Esophagus (tissue), 2 donors: ENCODE results near the gene RFPL2. TPM values are rescaled to one million over a fixed set of nuclear protein-coding genes. Genes with fewer than 3 reads are reported as not detected.

Source experiments
- H3K27ac ChIP-seq, 2 donors: one replicate each; pipeline ENCODE4 v1.5.1; 2013; ENCODE audit warnings: low read depth in 2 of 2, mild to moderate bottlenecking in 2 of 2, inconsistent platforms in 1 of 2, low read length in 1 of 2, moderate library complexity in 1 of 2
- H3K27me3 ChIP-seq, 2 donors: one replicate each; pipeline ENCODE4 v1.6.1; 2013; ENCODE audit warnings: low read length in 2 of 2, control low read depth in 1 of 2, mild to moderate bottlenecking in 1 of 2; ENCODE audit not compliant: insufficient read depth in 2 of 2, control insufficient read depth in 1 of 2
- H3K36me3 ChIP-seq, 2 donors: one replicate each; pipeline ENCODE4 v1.6.1; 2013; ENCODE audit warnings: low read length in 1 of 2; ENCODE audit not compliant: control insufficient read depth in 2 of 2, insufficient read depth in 2 of 2
- H3K4me1 ChIP-seq, 2 donors: one replicate each; pipeline ENCODE4 v1.6.1; 2013; ENCODE audit warnings: low read length in 1 of 2; ENCODE audit not compliant: control insufficient read depth in 2 of 2, insufficient read depth in 2 of 2
- H3K4me3 ChIP-seq, 2 donors: one replicate each; pipeline ENCODE4 v1.5.1; 2013; ENCODE audit warnings: low read length in 2 of 2, mild to moderate bottlenecking in 2 of 2, low read depth in 1 of 2, moderate library complexity in 1 of 2
- H3K9me3 ChIP-seq, 2 donors: one replicate each; pipeline ENCODE4 v1.6.1; 2013; ENCODE audit warnings: mild to moderate bottlenecking in 2 of 2, low read depth in 1 of 2, low read length in 1 of 2, moderate library complexity in 1 of 2; ENCODE audit not compliant: control insufficient read depth in 2 of 2, insufficient read depth in 1 of 2
- WGBS, 2 donors: extraction: QIAGEN DNeasy Blood & Tissue Kit; methylation state at CpG; one replicate each; pipeline ENCODE4 v1.1.7; 2013; 5-methylcytosine and 5-hydroxymethylcytosine counted together
- polyA plus RNA-seq, 2 donors: library from polyadenylated mRNA; stranded (reverse); fragments of 200-250 nt; gene quantifications; one replicate each; pipeline ENCODE4 v1.2.3, GENCODE V29; 2013
- donor health status: healthy with polysubstance abuse.
- donor health status: Bipolar disorder and iron deficiency.

RFPL2 gene
- polyA plus RNA-seq, 2 donors: 0.05 TPM; not detected in 1

- Histone ChIP-seq H3K9me3 (peaks cover 0 to 3% of the 10 kb centered on the region in 2 donors), H3K36me3 (no peaks in the 10 kb centered on the region), H3K27me3 (peaks cover 3 to 4% of the 10 kb centered on the region in 2 donors), H3K4me1 (peaks cover 0 to 1% of the 10 kb centered on the region in 2 donors), H3K27ac (no peak overlapping the region), H3K4me3 (no peak overlapping the region)
- 72 to 80% methylated on average over 4 of the region's 4 CpGs for WGBS, 2 donors
Measured at GRCh38 chr22:32207971-32208480, 3.2 kb upstream of the RFPL2 start.

- H3K36me3 ChIP-seq: no peaks in the 10 kb centered on the region
- peaks cover 4% of the 10 kb centered on the region in 2 donors for H3K27me3 ChIP-seq
- no peak overlapping the region for H3K27ac ChIP-seq
- peaks cover 0 to 1% of the 10 kb centered on the region in 2 donors for H3K4me1 ChIP-seq
- H3K4me3 ChIP-seq: no peak overlapping the region
- peaks cover 0 to 3% of the 10 kb centered on the region in 2 donors for H3K9me3 ChIP-seq
- WGBS, 2 donors: 72 to 73% methylated on average over 22 of the region's 22 CpGs
Measured at GRCh38 chr22:32206774-32207758, 2.2 kb upstream of the RFPL2 start.

GRCh38 chr22:32205974-32206773 lies 1.3 kb upstream of the RFPL2 start:
- no peak overlapping the region for H3K4me3 ChIP-seq
- no peak overlapping the region for H3K27ac ChIP-seq
- peaks cover 4% of the 10 kb centered on the region in 2 donors for H3K27me3 ChIP-seq
- no peaks in the 10 kb centered on the region for H3K36me3 ChIP-seq
- H3K4me1 ChIP-seq: peaks cover 0 to 1% of the 10 kb centered on the region in 2 donors
- H3K9me3 ChIP-seq: peaks cover 0 to 3% of the 10 kb centered on the region in 2 donors
- WGBS, 2 donors: 86% methylated on average over 27 to 30 of the region's 30 CpGs

- Histone ChIP-seq H3K4me3 (no peak overlapping the region), H3K27ac (no peak overlapping the region), H3K4me1 (peaks cover 0 to 1% of the 10 kb centered on the region in 2 donors), H3K27me3 (peaks cover 4% of the 10 kb centered on the region in 2 donors), H3K36me3 (no peaks in the 10 kb centered on the region), H3K9me3 (peaks cover 0 to 3% of the 10 kb centered on the region in 2 donors)
- WGBS, 2 donors: 24 to 49% methylated on average over 42 of the region's 42 CpGs
Measured at GRCh38 chr22:32204040-32204855, 625 bp downstream of the RFPL2 start.

GRCh38 chr22:32203181-32204039 lies 1.5 kb downstream of the RFPL2 start:
- H3K4me3 ChIP-seq: no peak overlapping the region
- H3K9me3 ChIP-seq: peaks cover 0 to 3% of the 10 kb centered on the region in 2 donors
- H3K4me1 ChIP-seq: peaks cover 0 to 1% of the 10 kb centered on the region in 2 donors
- no peaks in the 10 kb centered on the region for H3K36me3 ChIP-seq
- H3K27me3 ChIP-seq: peaks cover 4% of the 10 kb centered on the region in 2 donors
- 23 to 51% methylated on average over 53 of the region's 53 CpGs for WGBS, 2 donors
- H3K27ac ChIP-seq: no peak overlapping the region

GRCh38 chr22:32202539-32203180 lies 2.2 kb downstream of the RFPL2 start:
- peaks cover 0 to 3% of the 10 kb centered on the region in 2 donors for H3K9me3 ChIP-seq
- H3K27me3 ChIP-seq: peaks cover 4% of the 10 kb centered on the region in 2 donors
- no peak overlapping the region for H3K27ac ChIP-seq
- no peak overlapping the region for H3K4me3 ChIP-seq
- no peaks in the 10 kb centered on the region for H3K36me3 ChIP-seq
- H3K4me1 ChIP-seq: peaks cover 0 to 1% of the 10 kb centered on the region in 2 donors
- WGBS, 2 donors: 4 to 21% methylated on average over 22 to 29 of the region's 29 CpGs

GRCh38 chr22:32202161-32202538 lies 2.7 kb downstream of the RFPL2 start:
- Histone ChIP-seq H3K27me3 (peaks cover 4% of the 10 kb centered on the region in 2 donors), H3K9me3 (peaks cover 0 to 3% of the 10 kb centered on the region in 2 donors), H3K36me3 (no peaks in the 10 kb centered on the region), H3K4me1 (peaks cover 0 to 1% of the 10 kb centered on the region in 2 donors), H3K4me3 (no peak overlapping the region), H3K27ac (no peak overlapping the region)
- whole genome bisulfite sequencing, 2 donors: 24 to 35% methylated on average over 4 of the region's 4 CpGs

GRCh38 chr22:32200752-32201151 lies 4.1 kb downstream of the RFPL2 start:
- Histone ChIP-seq H3K4me3 (no peak overlapping the region), H3K27ac (no peak overlapping the region), H3K9me3 (peaks cover 0 to 3% of the 10 kb centered on the region in 2 donors), H3K27me3 (peaks cover 4% of the 10 kb centered on the region in 2 donors), H3K36me3 (no peaks in the 10 kb centered on the region), H3K4me1 (peaks cover 0 to 1% of the 10 kb centered on the region in 2 donors)
- WGBS, 2 donors: 66 to 69% methylated on average over 10 of the region's 10 CpGs
